Fibroblast of mammary gland (primary cell): ENCODE measurements around the gene NUBPL.
"Not testable (repeated sequence)": the region's sequence is repeated elsewhere in the genome, so short reads cannot be mapped to it uniquely, and the experiment has no call there.

Experiments
- DNase-seq: peaks from one replicate; pipeline ENCODE4 v3.0.0-alpha.2; 2010; ENCODE audit warnings: low read depth
- H3K4me3 ChIP-seq: 2 replicates; pipeline ENCODE4 v1.5.1; 2011; ENCODE audit warnings: low read depth, mild to moderate bottlenecking, low read length, moderate library complexity; ENCODE audit not compliant: control insufficient read depth
- CTCF ChIP-seq: conservative IDR thresholded peaks from 2 replicates; pipeline ENCODE4 v1.5.1; 2011; ENCODE audit warnings: low read depth, low read length, inconsistent platforms; ENCODE audit not compliant: control insufficient read depth, insufficient read depth

NUBPL gene

GRCh38 chr14:31889297-31889696 lies 328.1 kb downstream of the NUBPL start:
- H3K4me3 ChIP-seq = no peak overlapping the region
- TF ChIP-seq CTCF = no peak
- DNase-seq = no peak

GRCh38 chr14:31890202-31890601 lies 329.0 kb downstream of the NUBPL start:
- H3K4me3 ChIP-seq, DNase-seq: not testable (repeated sequence)

- DNase-seq = no peak
- no peak for TF ChIP-seq CTCF
- no peak overlapping the region for H3K4me3 ChIP-seq
Measured at GRCh38 chr14:31893221-31893757, 332.1 kb downstream of the NUBPL start.

GRCh38 chr14:31894351-31894750 lies 333.1 kb downstream of the NUBPL start:
- H3K4me3 ChIP-seq = no peak overlapping the region
- TF ChIP-seq CTCF = no peak
- DNase-seq = no peak

- no peak overlapping the region for H3K4me3 ChIP-seq
- no peak for TF ChIP-seq CTCF
- peak; percentile 85 for DNase-seq
Measured at GRCh38 chr14:31895206-31895605, 334.0 kb downstream of the NUBPL start.

GRCh38 chr14:31895646-31896045 lies 334.4 kb downstream of the NUBPL start:
- DNase-seq = no peak
- no peak overlapping the region for H3K4me3 ChIP-seq
- TF ChIP-seq CTCF = no peak

- no peak overlapping the region for H3K4me3 ChIP-seq
- peak; percentile 28 for DNase-seq
- TF ChIP-seq CTCF = no peak
Measured at GRCh38 chr14:31897581-31898186, 336.5 kb downstream of the NUBPL start.
